IPS-11a (cell line): ENCODE results near the gene JPT1.
A peak's percentile ranks its signal among the peaks of the same experiment; 100 is the strongest.
"Not testable (repeated sequence)": the region's sequence is repeated elsewhere in the genome, so short reads cannot be mapped to it uniquely, and the experiment has no call there.

ENCODE experiments used
- H3K4me3 ChIP-seq: one replicate; pipeline ENCODE4 v1.5.1; 2013; ENCODE audit warnings: low read depth, low read length, control low read depth

JPT1 gene

GRCh38 chr17:75131278-75132017 lies 22.9 kb downstream of the JPT1 start, which contains the start of gene NT5C:
NT5C (minus strand) TSS chr17:75131742; CDS start chr17:75131707, 35 bp downstream.
- peak within 1 kb of the TSS; percentile 72 for H3K4me3 ChIP-seq

- H3K4me3 ChIP-seq = peak overlapping the region; percentile 72
Observed at GRCh38 chr17:75130632-75131277, 23.6 kb downstream of the JPT1 start.

DNA sequence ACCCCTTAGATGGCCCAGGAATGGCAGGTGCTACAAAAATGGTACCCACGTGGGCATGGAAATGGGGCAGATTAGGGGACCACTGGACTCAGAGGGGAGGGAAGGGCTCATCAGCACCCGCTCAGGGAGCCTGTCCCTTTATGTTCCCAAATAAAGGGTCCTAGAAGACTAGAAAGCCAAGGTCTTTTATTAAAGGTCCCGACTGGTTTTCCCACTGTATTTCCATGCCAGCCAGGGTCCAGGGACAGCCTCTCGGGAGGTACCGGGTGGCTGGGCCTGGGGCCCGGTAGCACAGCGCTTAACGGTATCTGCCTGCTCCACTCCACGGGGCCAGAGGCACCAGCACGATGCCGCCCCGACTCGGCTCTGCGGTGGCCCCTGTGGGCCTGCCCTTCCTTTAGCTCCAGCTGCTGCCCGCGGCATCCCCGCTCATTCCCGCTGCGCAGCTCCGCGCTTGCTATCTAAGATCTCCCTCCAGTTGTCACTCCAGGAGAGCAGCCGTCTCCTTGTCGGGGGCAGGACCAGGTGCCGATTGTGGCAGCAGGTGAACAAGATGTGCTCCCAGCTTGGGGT lies 24.2 kb downstream of the JPT1 start:
- H3K4me3 ChIP-seq = no peak overlapping the region

GRCh38 chr17:75129576-75129975 lies 24.7 kb downstream of the JPT1 start:
- H3K4me3 ChIP-seq = no peak overlapping the region

GRCh38 chr17:75128694-75129505 lies 25.4 kb downstream of the JPT1 start:
- H3K4me3 ChIP-seq = no peak overlapping the region

DNA sequence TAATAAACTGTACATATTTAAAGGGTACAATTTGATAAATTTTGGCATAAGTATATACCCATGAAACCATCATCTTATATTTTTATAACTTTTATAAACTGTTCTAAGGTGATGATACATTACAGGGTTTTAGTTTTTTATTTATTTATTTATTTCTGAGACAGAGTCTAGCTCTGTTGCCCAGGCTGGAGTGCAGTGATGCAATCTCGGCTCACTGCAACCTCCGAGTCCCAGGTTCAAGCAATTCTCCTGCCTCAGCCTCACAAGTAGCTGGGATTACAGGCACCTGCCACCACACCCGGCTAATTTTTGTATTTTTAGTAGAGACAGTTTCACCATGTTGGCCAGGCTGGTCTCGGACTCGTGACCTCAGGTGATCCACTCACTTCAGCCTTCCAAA lies 26.4 kb downstream of the JPT1 start:
- not testable (repeated sequence) for H3K4me3 ChIP-seq

- no peak overlapping the region for H3K4me3 ChIP-seq
Observed at GRCh38 chr17:75126954-75127353, 27.4 kb downstream of the JPT1 start.

DNA sequence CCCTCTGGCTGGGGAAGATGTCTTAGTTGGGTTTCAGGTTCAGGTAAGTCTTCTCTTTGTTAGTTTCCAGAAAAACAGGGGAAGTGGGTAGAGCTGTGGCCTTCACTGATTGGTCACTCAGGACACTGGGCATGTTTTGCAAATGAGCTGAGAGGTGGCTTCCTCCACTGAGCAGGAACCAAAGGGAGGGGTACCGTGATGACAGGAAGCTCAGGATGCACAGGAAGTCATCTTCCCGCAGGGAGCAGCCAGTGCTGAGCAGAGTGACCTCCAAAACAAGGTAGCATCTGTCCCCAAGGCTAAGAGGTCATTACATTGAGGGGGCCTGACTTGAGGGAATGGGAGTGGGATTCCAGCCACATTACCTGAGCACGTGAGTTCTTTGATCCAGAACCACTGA lies 28.3 kb downstream of the JPT1 start:
- no peak overlapping the region for H3K4me3 ChIP-seq

- H3K4me3 ChIP-seq = no peak overlapping the region
Observed at GRCh38 chr17:75124819-75125162, 29.5 kb downstream of the JPT1 start.

DNA sequence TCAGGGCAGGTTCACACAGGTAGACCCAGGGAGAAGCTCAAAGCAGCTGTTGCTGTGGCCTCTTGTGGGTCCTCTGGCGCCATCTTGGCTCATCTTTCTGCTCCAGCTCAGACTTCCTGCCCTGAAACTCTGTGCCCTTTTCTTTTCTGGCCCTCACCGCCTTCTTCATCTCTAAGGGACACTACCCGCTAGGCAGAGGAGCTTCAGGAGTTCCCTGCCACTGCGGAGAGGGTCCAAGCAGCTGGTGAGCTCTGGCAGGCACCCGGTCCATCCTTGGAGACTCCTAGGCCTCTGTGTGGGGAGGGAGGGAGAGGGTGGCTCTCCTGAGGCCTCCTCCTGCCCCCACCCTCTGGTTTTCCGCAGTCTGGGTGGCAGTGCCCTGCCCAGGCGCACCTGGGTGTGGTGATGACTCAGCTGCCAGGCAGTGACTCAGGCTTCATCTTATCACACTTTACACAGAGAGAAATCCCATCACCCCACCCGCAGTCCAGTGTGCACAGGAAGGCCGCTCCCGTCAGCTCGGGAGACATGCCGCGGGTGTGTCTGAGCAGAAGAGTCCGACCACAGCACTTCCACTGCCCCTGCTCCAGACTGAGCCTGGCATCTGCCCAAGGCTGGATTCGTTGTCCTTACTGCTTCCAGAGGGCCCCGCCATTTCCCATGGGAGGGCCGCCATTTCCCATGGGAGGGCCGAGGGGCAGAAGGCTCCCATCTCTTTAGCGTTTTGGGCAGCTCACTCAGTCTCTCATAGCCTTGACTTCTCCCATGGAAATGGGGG lies 30.1 kb downstream of the JPT1 start:
- H3K4me3 ChIP-seq = no peak overlapping the region

DNA sequence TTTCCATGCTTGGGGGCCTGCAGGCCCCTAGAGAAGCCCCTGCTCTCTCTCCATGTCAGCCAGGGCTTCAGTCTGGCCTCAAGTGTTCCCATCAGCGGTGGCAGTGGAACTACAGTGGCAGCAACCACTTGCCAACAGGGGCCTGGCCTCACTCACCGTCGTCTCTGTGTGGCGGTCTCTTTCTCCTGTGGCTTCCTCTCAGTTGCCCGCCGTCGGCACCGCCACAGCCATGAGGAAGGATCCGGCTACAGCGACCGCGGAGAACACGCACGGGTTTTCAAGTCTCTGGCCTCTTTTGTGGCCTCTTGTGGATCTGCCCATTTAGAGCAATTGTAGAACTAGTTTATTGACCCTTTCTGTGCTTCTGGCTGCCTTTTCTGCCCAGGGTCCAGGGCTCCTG lies 36.0 kb downstream of the JPT1 start:
- no peak overlapping the region for H3K4me3 ChIP-seq

- H3K4me3 ChIP-seq = no peak overlapping the region
Observed at GRCh38 chr17:75116737-75117136, 37.6 kb downstream of the JPT1 start.

GRCh38 chr17:75115555-75115954 lies 38.8 kb downstream of the JPT1 start:
- H3K4me3 ChIP-seq = no peak overlapping the region

DNA sequence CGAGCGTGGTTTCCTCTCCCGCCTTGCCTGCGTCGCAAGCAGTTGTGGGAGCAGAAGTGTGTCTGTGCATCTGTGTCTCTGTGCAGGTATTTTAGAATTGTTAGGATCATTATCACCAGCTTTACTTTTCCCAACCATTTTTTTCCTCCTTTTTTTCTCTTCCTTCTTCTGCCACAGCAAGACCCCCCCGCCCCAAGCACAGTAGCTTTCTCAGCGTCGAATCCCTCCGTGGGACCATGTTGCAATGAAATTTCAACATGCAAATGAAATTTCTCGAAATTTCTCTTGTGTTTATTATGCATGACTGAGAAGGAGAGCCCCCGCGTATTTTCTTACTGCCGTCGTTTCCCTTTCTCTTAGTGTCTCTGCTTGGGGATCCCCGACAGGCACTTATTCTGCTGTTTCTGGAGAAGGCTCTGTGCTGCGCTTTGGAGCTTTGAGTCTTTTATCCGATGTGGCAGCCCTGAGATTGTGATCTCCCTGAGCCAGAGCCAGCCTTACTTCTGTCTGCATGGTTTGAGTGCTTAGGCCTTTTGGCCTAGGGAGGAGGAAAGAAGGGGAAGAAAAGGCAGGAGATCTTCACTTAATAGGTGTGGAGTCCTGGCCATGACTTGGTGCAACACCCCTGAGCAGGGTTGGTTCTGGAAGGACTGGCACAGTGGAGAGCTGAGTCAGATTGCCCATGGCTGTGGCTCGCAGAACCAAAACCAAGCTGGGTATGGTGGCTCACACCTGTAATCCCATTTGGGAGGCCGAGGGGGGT lies 39.6 kb downstream of the JPT1 start:
- no peak overlapping the region for H3K4me3 ChIP-seq

- H3K4me3 ChIP-seq = no peak overlapping the region
Observed at GRCh38 chr17:75113798-75114551, 40.3 kb downstream of the JPT1 start.

GRCh38 chr17:75111777-75112335 lies 42.5 kb downstream of the JPT1 start:
- no peak overlapping the region for H3K4me3 ChIP-seq

- peak overlapping the region; percentile 72 for H3K4me3 ChIP-seq
Observed at GRCh38 chr17:75110234-75110937, 43.9 kb downstream of the JPT1 start.
